RPMI7951 (cell line): ENCODE data around the gene BCOR. TPM values are rescaled to one million over a fixed set of nuclear protein-coding genes. Genes with fewer than 3 reads are reported as not detected.

Source experiments
- DNase-seq: peaks from one replicate; pipeline ENCODE4 v3.0.0-alpha.2; 2012; ENCODE audit warnings: low read depth
- total RNA-seq: library from RNA; depleted of rRNA; stranded (reverse); fragments of >200 nt; shearing (Covaris generic); gene quantifications from 2 replicates; pipeline ENCODE4 v1.2.3, GENCODE V29; 2014; rRNA removed

BCOR gene
- 29.5 and 42.9 TPM in 2 replicates for total RNA-seq

GRCh38 chrX:40097504-40098263 is at the start of gene BCOR:
Gene BCOR, minus strand, starts transcription at chrX:40097958. Its CDS starts 20,029 bp downstream, at chrX:40077929.
- peak; percentile 77 for DNase-seq

GRCh38 chrX:40147126-40147952 is 49.6 kb upstream of the BCOR start:
- DNase-seq = no peak

GRCh38 chrX:40146262-40147125 is 48.7 kb upstream of the BCOR start:
- peak; percentile 41 for DNase-seq

- DNase-seq = no peak
Measured at GRCh38 chrX:40145923-40146261, 48.1 kb upstream of the BCOR start.

GRCh38 chrX:40145001-40145922 is 47.5 kb upstream of the BCOR start:
- DNase-seq = peak; percentile 21

GRCh38 chrX:40144576-40144975 is 46.8 kb upstream of the BCOR start:
- no peak for DNase-seq

- no peak for DNase-seq
Measured at GRCh38 chrX:40143987-40144386, 46.2 kb upstream of the BCOR start.

- DNase-seq = no peak
Measured at GRCh38 chrX:40143001-40143400, 45.2 kb upstream of the BCOR start.

GRCh38 chrX:40142417-40142816 is 44.7 kb upstream of the BCOR start:
- DNase-seq = no peak

GRCh38 chrX:40140706-40141499 is 43.1 kb upstream of the BCOR start:
- no peak for DNase-seq

GRCh38 chrX:40132751-40133150 is 35.0 kb upstream of the BCOR start:
- DNase-seq = peak; percentile 84

GRCh38 chrX:40131654-40132337 is 34.0 kb upstream of the BCOR start:
- DNase-seq = no peak

- peak; percentile 82 for DNase-seq
Measured at GRCh38 chrX:40130207-40130606, 32.4 kb upstream of the BCOR start.

GRCh38 chrX:40127052-40127451 is 29.3 kb upstream of the BCOR start:
- DNase-seq = peak; percentile 72

- no peak for DNase-seq
Measured at GRCh38 chrX:40122487-40122886, 24.7 kb upstream of the BCOR start.

- no peak for DNase-seq
Measured at GRCh38 chrX:40121618-40122017, 23.9 kb upstream of the BCOR start.

GRCh38 chrX:40120838-40121580 is 23.3 kb upstream of the BCOR start:
- DNase-seq = no peak

- no peak for DNase-seq
Measured at GRCh38 chrX:40117715-40118285, 20.0 kb upstream of the BCOR start.
